Coronary artery (tissue), 2 donors: ENCODE measurements around the gene DENND2D.
A peak's percentile ranks its signal among the peaks of the same experiment; 100 is the strongest.

Source experiments
- DNase-seq: peaks from one replicate; pipeline ENCODE4 v3.0.0-alpha.2; 2017; ENCODE audit warnings: low spot score
- H3K27ac ChIP-seq, 2 donors: fragments of 200-600 bp; sonication (generic); one replicate each; pipeline ENCODE4 v1.5.1; 2016 to 2019
- H3K4me3 ChIP-seq: fragments of 200-600 bp; sonication (generic); 2 replicates; pipeline ENCODE4 v1.5.1; 2016; ENCODE audit warnings: mild to moderate bottlenecking, moderate library complexity
- TF ChIP-seq, protein P1 (sequence below): fragments of 200-600 bp; sonication (generic); IDR thresholded peaks from one replicate; pipeline ENCODE4 v1.5.1; 2019; ENCODE audit warnings: antibody characterized with exemption

DENND2D gene

DNA sequence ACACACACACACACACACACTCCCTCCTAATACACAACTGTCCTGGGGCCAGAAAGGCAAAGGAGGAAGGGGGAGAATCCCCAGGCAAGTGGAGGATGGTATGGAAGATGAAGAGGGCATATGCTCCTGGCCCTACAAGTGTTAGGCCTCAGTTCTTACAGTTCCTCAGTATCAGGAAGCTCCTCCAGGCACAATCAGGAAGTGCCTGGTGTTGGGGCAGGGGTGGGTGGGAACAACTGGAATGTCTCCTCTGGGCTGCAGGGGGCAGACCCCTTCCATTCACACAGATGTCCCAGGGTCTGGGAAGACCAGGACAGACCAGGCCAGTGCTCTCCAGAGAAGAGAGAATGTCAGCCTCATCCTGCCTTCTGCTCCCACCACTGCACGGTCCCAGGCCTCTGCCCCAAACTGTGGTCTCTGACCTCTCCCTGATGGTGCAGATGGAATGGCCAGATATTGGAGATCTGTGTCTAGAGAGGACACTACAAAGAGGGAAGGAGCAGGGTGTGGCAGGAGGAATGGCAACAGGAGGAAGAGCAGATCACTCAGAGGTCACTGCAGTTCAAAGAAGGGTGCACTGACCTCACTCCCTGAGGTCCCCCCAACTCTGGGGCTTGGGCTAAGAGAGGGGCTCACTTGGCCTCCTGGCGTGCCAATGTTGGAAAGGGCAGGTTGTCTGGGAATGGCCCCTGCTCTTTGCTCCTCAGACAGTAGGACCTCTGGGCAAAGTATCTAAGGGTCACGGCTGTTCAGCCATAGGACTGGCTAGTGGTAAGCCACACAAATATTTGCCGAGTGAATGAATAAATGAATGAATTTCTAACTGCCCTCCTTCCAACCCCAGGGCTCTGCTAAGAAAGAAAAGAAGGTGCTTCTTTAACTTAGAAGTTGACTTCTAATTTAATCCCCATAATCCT, 2.5 kb upstream of the DENND2D start:
- H3K27ac ChIP-seq, result peak overlapping the region; percentile 14 to 77

DNA sequence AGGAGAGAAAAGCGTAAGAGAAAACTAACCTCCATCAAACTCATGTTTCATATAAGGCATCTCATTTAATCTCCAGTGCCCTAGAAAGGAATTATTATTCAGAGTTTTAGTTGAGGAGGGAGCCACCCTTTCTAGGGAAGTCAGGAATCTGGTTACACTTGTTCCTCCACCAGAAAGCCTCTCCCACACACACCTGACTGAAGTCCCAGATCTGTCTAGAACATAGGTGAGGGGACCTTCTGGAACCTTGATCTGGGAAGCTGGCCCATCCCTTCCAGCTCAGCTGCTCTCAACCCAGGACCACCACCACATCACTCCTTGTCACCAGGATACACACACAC, 1.9 kb upstream of the DENND2D start:
- H3K4me3 ChIP-seq, result no peak overlapping the region
- peak overlapping the region in 1 of 2 donors; percentile 77 for H3K27ac ChIP-seq
- TF ChIP-seq, protein P1, sequence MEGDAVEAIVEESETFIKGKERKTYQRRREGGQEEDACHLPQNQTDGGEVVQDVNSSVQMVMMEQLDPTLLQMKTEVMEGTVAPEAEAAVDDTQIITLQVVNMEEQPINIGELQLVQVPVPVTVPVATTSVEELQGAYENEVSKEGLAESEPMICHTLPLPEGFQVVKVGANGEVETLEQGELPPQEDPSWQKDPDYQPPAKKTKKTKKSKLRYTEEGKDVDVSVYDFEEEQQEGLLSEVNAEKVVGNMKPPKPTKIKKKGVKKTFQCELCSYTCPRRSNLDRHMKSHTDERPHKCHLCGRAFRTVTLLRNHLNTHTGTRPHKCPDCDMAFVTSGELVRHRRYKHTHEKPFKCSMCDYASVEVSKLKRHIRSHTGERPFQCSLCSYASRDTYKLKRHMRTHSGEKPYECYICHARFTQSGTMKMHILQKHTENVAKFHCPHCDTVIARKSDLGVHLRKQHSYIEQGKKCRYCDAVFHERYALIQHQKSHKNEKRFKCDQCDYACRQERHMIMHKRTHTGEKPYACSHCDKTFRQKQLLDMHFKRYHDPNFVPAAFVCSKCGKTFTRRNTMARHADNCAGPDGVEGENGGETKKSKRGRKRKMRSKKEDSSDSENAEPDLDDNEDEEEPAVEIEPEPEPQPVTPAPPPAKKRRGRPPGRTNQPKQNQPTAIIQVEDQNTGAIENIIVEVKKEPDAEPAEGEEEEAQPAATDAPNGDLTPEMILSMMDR, result no peak
- no peak for DNase-seq

More for the DNA sequence above, 2.5 kb upstream of the DENND2D start:
- DNase-seq, result no peak
- H3K4me3 ChIP-seq, result peak overlapping the region; percentile 94
- TF ChIP-seq, protein P1, result no peak

DNA sequence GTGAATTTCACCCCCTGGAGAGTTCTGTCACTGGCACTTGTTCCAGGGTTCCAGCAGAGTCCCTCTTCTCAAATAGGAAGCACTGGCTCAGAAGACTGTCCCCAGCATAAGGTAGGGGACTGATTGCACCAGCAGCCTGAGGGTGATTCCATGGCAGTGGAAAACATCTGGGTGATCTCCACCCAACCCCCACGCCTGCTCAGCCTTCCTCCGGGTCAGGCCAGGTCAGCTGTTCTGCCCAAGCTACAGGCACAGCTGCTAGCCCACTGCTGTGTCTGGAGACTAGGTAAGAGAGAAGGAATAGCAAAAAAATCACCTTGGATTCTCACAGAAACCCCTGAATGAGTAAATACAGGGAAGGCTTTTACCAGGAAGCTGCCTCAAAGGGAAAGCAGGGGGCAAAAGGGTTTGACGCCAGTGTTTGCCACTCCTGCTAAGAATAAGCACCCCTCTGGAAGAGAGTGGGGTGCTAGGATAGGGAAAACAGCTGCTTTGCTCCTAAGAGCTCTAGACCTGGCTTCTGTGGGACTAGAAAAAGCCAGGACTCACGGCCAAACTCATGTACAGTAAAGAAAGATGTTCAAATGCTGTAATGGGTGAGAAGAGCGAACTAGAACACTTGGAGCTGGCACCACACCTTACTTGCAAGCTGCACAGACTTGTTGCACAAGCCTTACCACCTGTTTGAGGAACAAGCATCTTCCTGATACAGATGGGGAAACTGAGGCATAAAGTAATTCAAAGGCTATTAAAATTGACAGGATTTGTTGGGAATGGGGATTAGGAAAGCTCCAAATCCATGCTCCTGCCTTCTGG, 1.0 kb upstream of the DENND2D start:
- Histone ChIP-seq H3K4me3 (peak overlapping the region; percentile 18), H3K27ac (peak overlapping the region in 1 of 2 donors; percentile 75)
- DNase-seq, result no peak
- TF ChIP-seq, protein P1, result no peak

DNA sequence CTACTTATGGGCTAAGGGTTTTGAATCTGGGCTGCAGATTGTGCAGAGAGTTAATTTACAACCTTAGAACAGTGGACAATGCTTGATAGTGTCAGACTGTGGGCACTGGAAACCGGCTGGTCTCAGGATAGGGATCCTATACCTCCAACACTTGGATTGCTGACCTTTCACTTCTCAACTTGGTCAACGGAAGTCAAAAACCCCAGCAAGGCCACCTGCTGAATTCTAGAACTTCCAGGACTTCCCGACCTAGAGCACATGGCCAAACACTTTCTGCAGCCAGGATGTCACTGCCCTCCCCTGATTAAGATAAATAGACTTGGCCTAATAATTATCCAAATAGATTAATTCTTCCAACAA, 336 bp upstream of the DENND2D start:
- TF ChIP-seq, protein P1, result no peak
- no peak for DNase-seq
- H3K4me3 ChIP-seq, result peak overlapping the region; percentile 18
- peak overlapping the region in 1 of 2 donors; percentile 75 for H3K27ac ChIP-seq

DNA sequence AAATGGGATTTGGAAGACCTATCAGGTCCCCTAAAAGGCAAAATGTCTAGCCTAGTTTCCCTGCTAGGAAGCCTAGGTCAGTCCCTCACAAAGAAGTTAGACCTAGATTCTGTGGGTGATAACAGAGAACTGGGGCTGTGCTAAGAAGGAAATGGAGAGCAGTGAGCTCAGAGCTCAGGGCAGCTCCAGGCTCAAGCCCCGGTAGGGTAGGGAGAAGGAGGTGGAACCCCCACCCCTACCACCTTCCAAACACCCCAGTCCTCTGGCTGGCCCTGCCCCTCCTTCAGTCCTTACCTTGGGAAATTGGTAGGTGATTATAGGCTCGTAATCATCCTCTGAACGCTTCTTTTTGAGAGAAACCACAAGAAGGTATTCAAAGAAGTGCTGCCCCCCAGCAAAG, 1.1 kb downstream of the DENND2D start:
- peak overlapping the region; percentile 45 for H3K4me3 ChIP-seq
- H3K27ac ChIP-seq, result peak overlapping the region in 1 of 2 donors; percentile 61
- DNase-seq, result no peak
- TF ChIP-seq, protein P1, result no peak

DNA sequence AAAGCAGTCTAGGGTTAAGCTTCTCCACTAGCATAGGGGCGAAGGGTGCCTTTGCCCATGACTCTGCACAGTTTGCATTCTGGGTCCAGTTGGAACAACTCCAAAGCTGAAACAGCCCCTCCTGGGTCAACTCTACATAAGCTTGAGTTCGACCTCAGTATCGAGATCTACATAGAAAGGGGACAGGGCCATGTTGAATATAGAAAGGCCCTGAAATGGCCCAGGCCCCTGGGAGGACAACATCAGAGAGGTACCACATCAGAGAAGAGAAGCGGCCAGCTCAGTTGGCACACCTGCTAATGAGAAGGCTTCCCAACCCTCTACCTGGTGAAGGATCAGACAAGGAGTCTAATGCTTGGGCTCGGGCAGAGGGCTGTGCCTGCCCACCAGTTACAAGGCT, 1.6 kb downstream of the DENND2D start:
- TF ChIP-seq, protein P1, result no peak
- DNase-seq, result no peak
- Histone ChIP-seq H3K27ac (peak overlapping the region in 1 of 2 donors; percentile 61), H3K4me3 (peak overlapping the region; percentile 45)
